CD4-positive, alpha-beta T cell treated with Interleukin-17A for 4 hours (primary cell): ENCODE measurements around the gene LSM14B.

ENCODE experiments used
- DNase-seq: peaks from one replicate; pipeline ENCODE4 v3.0.0-alpha.2; 2020; ENCODE audit warnings: mixed read lengths

The LSM14B gene

GRCh38 chr20:62164879-62165761 is 42.8 kb downstream of the LSM14B start:
- no peak for DNase-seq

- no peak for DNase-seq
These were observed 43.6 kb downstream of the LSM14B start for GRCh38 chr20:62165762-62166399.

- DNase-seq, result no peak
These were observed 45.2 kb downstream of the LSM14B start for GRCh38 chr20:62167474-62167873.

GRCh38 chr20:62168061-62168460 is 45.8 kb downstream of the LSM14B start:
- no peak for DNase-seq

GRCh38 chr20:62168890-62169435 is 46.7 kb downstream of the LSM14B start:
- DNase-seq, result no peak

- no peak for DNase-seq
These were observed 48.3 kb downstream of the LSM14B start for GRCh38 chr20:62170536-62170935.

- no peak for DNase-seq
These were observed 49.0 kb downstream of the LSM14B start for GRCh38 chr20:62171245-62171644.

GRCh38 chr20:62172666-62173065 is 50.4 kb downstream of the LSM14B start:
- DNase-seq, result no peak

- DNase-seq, result no peak
These were observed 51.9 kb downstream of the LSM14B start for GRCh38 chr20:62174021-62174804.

- DNase-seq, result no peak
These were observed 52.8 kb downstream of the LSM14B start for GRCh38 chr20:62174870-62175624.

- DNase-seq, result no peak
These were observed 53.4 kb downstream of the LSM14B start for GRCh38 chr20:62175711-62176110.

GRCh38 chr20:62176866-62177265 is 54.6 kb downstream of the LSM14B start:
- no peak for DNase-seq

- DNase-seq, result no peak
These were observed 55.0 kb downstream of the LSM14B start for GRCh38 chr20:62177307-62177706.

GRCh38 chr20:62178316-62179161 is 56.3 kb downstream of the LSM14B start:
- DNase-seq, result no peak

- DNase-seq, result no peak
These were observed 56.9 kb downstream of the LSM14B start for GRCh38 chr20:62179162-62179504.

GRCh38 chr20:62181808-62182207 is 59.5 kb downstream of the LSM14B start:
- DNase-seq, result no peak

- DNase-seq, result peak; percentile 96
These were observed 60.5 kb downstream of the LSM14B start, which contains the start of gene MTG2 for GRCh38 chr20:62182469-62183425. MTG2 (plus strand) TSS chr20:62183028; CDS start chr20:62193421, 10,393 bp downstream.

GRCh38 chr20:62183426-62184142 is 61.3 kb downstream of the LSM14B start:
- DNase-seq, result no peak
